Measurements from ENCODE around the gene CBL.
A peak's percentile ranks its signal among the peaks of the same experiment; 100 is the strongest.
"Not testable (repeated sequence)": the region's sequence is repeated elsewhere in the genome, so short reads cannot be mapped to it uniquely, and the experiment has no call there.

Gene CBL

GRCh38 chr11:119175493-119176077 is 30.6 kb upstream of the CBL start:
- no peak for DNase-seq
- Mint-ChIP-seq H3K4me3 (no peak overlapping the region), H3K9me3 (no peaks in the 10 kb centered on the region), H3K36me3 (peaks cover 15 to 26% of the 10 kb centered on the region in 2 donors), H3K27me3 (no peaks in the 10 kb centered on the region), H3K4me1 (peaks cover 3 to 9% of the 10 kb centered on the region in 2 donors), H3K27ac (no peak overlapping the region)
- no peak for ATAC-seq (replicated peaks)

- no peak overlapping the region for H3K27ac Mint-ChIP-seq
- ATAC-seq (replicated peaks) (peak in 1 of 2 donors; percentile 16), DNase-seq (no peak)
- peaks cover 3 to 9% of the 10 kb centered on the region in 2 donors for H3K4me1 Mint-ChIP-seq
- H3K36me3 Mint-ChIP-seq = peaks cover 14 to 46% of the 10 kb centered on the region in 2 donors
- H3K9me3 Mint-ChIP-seq = no peaks in the 10 kb centered on the region
- H3K27me3 Mint-ChIP-seq = no peaks in the 10 kb centered on the region
- no peak overlapping the region for H3K4me3 Mint-ChIP-seq
Observed at GRCh38 chr11:119178166-119178680, 27.9 kb upstream of the CBL start.

GRCh38 chr11:119179342-119179741 is 26.8 kb upstream of the CBL start:
- Mint-ChIP-seq H3K4me1 (peaks cover 6 to 9% of the 10 kb centered on the region in 2 donors), H3K4me3 (no peak overlapping the region), H3K27me3 (no peaks in the 10 kb centered on the region), H3K36me3 (peaks cover 23 to 50% of the 10 kb centered on the region in 2 donors), H3K27ac (no peak overlapping the region), H3K9me3 (peaks cover 0 to 2% of the 10 kb centered on the region in 2 donors)
- DNase-seq = no peak
- ATAC-seq (replicated peaks) = no peak

GRCh38 chr11:119179983-119180382 is 26.2 kb upstream of the CBL start:
- Mint-ChIP-seq H3K4me1 (peaks cover 6 to 9% of the 10 kb centered on the region in 2 donors), H3K27me3 (no peaks in the 10 kb centered on the region), H3K9me3 (peaks cover 0 to 2% of the 10 kb centered on the region in 2 donors), H3K27ac (no peak overlapping the region), H3K36me3 (peaks cover 25 to 51% of the 10 kb centered on the region in 2 donors), H3K4me3 (no peak overlapping the region)
- no peak for ATAC-seq (replicated peaks)
- DNase-seq = no peak

GRCh38 chr11:119180729-119181676 is 25.1 kb upstream of the CBL start:
- Mint-ChIP-seq H3K4me1 (peaks cover 9% of the 10 kb centered on the region in 2 donors), H3K4me3 (no peak overlapping the region), H3K27ac (no peak overlapping the region), H3K9me3 (peaks cover 0 to 2% of the 10 kb centered on the region in 2 donors), H3K36me3 (peaks cover 25 to 47% of the 10 kb centered on the region in 2 donors), H3K27me3 (peaks cover 1 to 7% of the 10 kb centered on the region in 2 donors)
- ATAC-seq (replicated peaks) (no peak), DNase-seq (no peak)

DNA sequence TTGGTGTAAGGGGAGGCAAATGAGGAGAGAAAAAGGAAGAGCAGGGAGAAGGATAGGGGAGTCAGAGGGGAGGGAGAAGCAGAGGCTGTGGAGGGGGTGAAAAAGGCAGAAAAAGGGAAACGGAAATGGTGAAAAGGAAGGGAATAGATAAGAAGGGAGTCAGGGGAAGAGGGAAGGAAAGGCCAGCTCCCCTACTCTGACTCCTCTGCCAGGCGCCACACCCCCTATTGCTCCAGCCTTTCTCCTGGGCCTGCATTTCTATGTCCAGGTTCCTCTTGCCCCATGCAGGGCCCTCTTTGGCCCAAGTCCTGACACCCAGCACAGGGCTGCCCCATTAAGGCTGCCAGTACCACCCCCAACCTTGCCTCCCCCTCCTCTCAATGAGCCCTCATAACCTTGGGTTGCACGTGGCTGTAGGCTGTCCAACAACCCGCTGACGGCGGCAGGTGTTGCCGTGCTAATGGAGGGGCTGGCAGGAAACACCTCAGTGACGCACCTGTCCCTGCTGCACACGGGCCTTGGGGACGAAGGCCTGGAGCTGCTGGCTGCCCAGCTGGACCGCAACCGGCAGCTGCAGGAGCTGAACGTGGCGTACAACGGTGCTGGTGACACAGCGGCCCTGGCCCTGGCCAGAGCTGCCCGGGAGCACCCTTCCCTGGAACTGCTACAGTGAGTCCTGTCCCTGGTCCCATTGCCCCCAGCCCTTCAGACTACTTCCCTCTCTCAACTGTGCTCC is 24.3 kb upstream of the CBL start:
- Mint-ChIP-seq H3K4me1 (peaks cover 9% of the 10 kb centered on the region in 2 donors), H3K27ac (no peak overlapping the region), H3K27me3 (peaks cover 7 to 13% of the 10 kb centered on the region in 2 donors), H3K36me3 (peaks cover 25 to 47% of the 10 kb centered on the region in 2 donors), H3K9me3 (peaks cover 0 to 2% of the 10 kb centered on the region in 2 donors), H3K4me3 (no peak overlapping the region)
- no peak for DNase-seq
- no peak for ATAC-seq (replicated peaks)

GRCh38 chr11:119184399-119184798 is 21.7 kb upstream of the CBL start:
- not testable (repeated sequence) for DNase-seq, H3K4me3 Mint-ChIP-seq, H3K9me3 Mint-ChIP-seq, H3K4me1 Mint-ChIP-seq, H3K27ac Mint-ChIP-seq
- H3K36me3 Mint-ChIP-seq = peaks cover 20 to 41% of the 10 kb centered on the region in 2 donors
- peaks cover 11 to 13% of the 10 kb centered on the region in 2 donors for H3K27me3 Mint-ChIP-seq
- peak; percentile 36 to 68 for ATAC-seq (replicated peaks)

DNA sequence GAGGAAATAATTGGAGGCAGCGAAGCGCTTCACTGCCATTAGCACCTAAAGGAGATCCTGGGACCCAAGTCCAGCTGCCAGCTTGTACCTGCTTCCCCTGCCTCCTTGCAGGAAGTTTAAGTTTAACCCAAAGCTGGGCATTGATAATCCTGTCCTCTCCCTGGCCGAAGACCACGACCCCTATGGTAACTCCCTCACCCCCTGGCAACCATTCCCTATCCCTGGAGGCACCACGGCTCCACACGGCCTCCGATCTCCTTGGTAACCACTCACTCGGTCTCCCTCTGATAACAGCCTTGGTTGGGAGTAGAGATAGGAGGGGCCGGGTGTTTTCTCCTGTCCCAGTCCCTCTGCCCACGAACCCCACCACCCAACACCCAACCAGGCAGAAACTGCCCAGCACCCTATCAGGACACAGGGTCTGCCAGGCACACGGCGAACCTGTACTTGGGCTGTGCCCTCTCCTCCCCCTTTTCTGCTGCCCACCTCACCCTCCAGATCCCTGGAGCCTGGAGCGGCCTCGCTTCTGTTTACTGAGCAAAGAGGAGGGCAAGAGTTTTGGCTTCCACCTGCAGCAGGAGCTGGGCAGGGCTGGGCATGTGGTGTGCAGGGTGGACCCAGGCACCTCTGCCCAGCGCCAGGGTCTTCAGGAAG is 20.0 kb upstream of the CBL start:
- H3K27me3 Mint-ChIP-seq = peaks cover 11 to 13% of the 10 kb centered on the region in 2 donors
- DNase-seq (no peak), ATAC-seq (replicated peaks) (no peak)
- peaks cover 0 to 6% of the 10 kb centered on the region in 2 donors for H3K4me1 Mint-ChIP-seq
- H3K9me3 Mint-ChIP-seq = peaks cover 0 to 2% of the 10 kb centered on the region in 2 donors
- H3K27ac Mint-ChIP-seq = no peak overlapping the region
- H3K36me3 Mint-ChIP-seq = peaks cover 15 to 32% of the 10 kb centered on the region in 2 donors
- H3K4me3 Mint-ChIP-seq = no peak overlapping the region

DNA sequence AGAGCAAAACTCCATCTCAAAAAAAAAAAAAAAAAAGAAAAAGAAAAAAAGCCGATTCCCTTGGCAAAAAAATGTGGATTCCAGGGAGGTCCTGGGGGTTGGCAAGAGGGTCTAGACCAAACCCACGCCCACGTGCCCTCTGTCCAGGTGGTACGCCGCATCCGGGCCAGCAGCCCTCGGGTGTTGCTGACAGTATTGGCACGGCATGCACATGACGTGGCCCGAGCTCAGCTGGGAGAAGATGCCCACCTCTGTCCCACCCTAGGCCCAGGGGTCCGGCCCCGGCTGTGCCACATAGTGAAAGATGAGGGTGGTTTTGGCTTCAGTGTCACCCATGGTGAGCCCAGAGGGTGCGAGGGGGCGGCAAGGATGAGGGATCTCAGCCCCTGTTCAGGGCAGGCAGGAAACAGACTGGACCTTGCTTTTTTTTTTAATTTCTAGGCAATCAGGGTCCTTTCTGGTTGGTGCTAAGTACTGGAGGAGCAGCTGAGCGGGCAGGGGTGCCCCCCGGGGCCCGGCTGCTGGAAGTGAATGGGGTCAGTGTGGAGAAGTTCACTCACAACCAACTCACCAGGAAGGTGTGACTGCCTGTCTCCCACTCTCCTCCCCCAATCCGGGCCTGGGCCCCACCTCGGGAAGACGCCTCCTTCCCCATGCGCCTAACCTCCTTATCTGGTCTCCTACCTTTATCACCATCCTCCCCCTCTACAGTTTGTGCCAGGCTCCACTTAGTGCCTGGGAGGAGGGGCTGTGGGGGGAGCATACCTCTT is 18.8 kb upstream of the CBL start:
- H3K27ac Mint-ChIP-seq = no peak overlapping the region
- peaks cover 11 to 13% of the 10 kb centered on the region in 2 donors for H3K27me3 Mint-ChIP-seq
- H3K9me3 Mint-ChIP-seq = peaks cover 0 to 2% of the 10 kb centered on the region in 2 donors
- no peak for ATAC-seq (replicated peaks)
- H3K4me3 Mint-ChIP-seq = no peak overlapping the region
- H3K4me1 Mint-ChIP-seq = peaks cover 0 to 6% of the 10 kb centered on the region in 2 donors
- no peak for DNase-seq
- H3K36me3 Mint-ChIP-seq = peaks cover 13 to 22% of the 10 kb centered on the region in 2 donors

DNA sequence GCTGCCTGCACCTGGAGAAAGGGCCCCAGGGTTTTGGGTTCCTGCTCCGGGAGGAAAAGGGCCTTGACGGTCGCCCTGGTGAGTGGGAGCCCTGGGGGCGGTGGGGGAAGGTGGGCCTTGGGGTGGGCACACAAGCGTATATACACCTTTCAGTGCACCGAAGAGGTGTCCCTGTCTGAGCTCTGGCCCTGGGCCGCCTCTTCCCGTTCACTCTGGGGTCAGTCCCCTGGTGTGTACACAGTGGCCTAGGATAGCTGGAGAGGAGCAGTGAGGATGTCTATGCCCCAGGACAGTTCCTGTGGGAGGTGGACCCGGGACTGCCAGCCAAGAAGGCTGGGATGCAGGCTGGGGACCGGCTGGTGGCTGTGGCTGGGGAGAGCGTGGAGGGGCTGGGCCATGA is 18.1 kb upstream of the CBL start:
- Mint-ChIP-seq H3K4me1 (peaks cover 0 to 6% of the 10 kb centered on the region in 2 donors), H3K9me3 (peaks cover 0 to 2% of the 10 kb centered on the region in 2 donors), H3K36me3 (peaks cover 11 to 15% of the 10 kb centered on the region in 2 donors), H3K27ac (no peak overlapping the region), H3K27me3 (peaks cover 11 to 13% of the 10 kb centered on the region in 2 donors), H3K4me3 (no peak overlapping the region)
- ATAC-seq (replicated peaks) (no peak), DNase-seq (no peak)

DNA sequence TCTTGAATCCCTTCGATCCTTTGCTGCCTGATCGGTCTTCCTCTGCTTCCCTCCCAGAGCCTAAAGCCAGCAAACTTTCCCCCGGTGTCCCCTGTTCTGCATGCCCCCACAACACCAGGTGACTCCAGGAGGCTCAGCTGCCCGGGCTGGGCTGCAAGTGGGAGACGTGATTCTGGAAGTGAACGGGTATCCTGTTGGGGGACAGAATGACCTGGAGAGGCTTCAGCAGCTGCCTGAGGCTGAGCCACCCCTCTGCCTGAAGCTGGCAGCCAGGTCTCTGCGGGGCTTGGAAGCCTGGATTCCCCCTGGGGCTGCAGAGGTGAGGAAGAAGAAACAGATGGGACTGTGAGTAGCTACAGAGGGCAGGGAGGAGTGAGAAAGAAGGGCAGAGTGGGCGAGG is 17.3 kb upstream of the CBL start:
- Mint-ChIP-seq H3K27ac (no peak overlapping the region), H3K9me3 (peaks cover 0 to 2% of the 10 kb centered on the region in 2 donors), H3K36me3 (peaks cover 7 to 9% of the 10 kb centered on the region in 2 donors), H3K4me3 (no peak overlapping the region), H3K4me1 (peaks cover 0 to 4% of the 10 kb centered on the region in 2 donors), H3K27me3 (peaks cover 11 to 13% of the 10 kb centered on the region in 2 donors)
- DNase-seq = no peak
- no peak for ATAC-seq (replicated peaks)

- H3K9me3 Mint-ChIP-seq = peaks cover 0 to under 1% of the 10 kb centered on the region in 2 donors
- H3K27me3 Mint-ChIP-seq = peaks cover 11 to 13% of the 10 kb centered on the region in 2 donors
- H3K27ac Mint-ChIP-seq = no peak overlapping the region
- H3K4me3 Mint-ChIP-seq = no peak overlapping the region
- ATAC-seq (replicated peaks) (no peak), DNase-seq (no peak)
- peaks cover 0 to 3% of the 10 kb centered on the region in 2 donors for H3K4me1 Mint-ChIP-seq
- H3K36me3 Mint-ChIP-seq = peaks cover 2 to 4% of the 10 kb centered on the region in 2 donors
Observed at GRCh38 chr11:119189393-119189792, 16.7 kb upstream of the CBL start.

DNA sequence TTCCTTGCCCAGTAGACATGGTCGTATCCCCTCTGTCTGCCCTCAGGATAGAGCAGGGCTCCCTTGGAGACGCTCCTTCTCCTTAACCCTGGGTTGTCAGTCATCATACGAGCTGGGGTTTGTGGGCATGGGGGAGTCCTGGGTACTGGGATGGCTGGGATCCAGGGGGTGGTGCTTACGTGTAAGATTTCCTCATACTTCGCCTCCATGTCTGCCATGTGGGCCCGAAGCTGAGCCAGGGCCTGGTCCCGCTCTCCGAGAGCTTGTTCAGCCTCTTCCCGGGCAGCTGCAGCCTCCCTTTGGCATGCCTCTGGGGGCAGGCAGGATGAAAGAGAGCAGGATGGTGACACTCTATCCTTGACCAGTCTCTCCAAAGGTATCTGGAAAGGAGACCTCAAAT is 15.6 kb upstream of the CBL start:
- H3K27me3 Mint-ChIP-seq = peaks cover 11 to 16% of the 10 kb centered on the region in 2 donors
- no peaks in the 10 kb centered on the region for H3K9me3 Mint-ChIP-seq
- ATAC-seq (replicated peaks) = no peak
- no peaks in the 10 kb centered on the region for H3K36me3 Mint-ChIP-seq
- DNase-seq = no peak
- H3K27ac Mint-ChIP-seq = no peak overlapping the region
- H3K4me1 Mint-ChIP-seq = peaks cover 0 to 3% of the 10 kb centered on the region in 2 donors
- H3K4me3 Mint-ChIP-seq = no peak overlapping the region

All from stimulated activated naive B cell treated with anti-CD40 and anti-IgM and Interleukin-4, amounts not matched to agents 10 μg/mL and 1 μg/mL and 100 μg/mL, for 72 hours (primary cell).